B cell (primary cell): ENCODE data around the gene RHEBL1. TPM values are rescaled to one million over a fixed set of nuclear protein-coding genes. Genes with fewer than 3 reads are reported as not detected.

Experiments used
- ATAC-seq: fragments of 200-7000 bp; cut with Tn5 transposase; one replicate; pipeline ENCODE4 v1.10.0; 2021; ENCODE audit warnings: low read depth, mild to moderate bottlenecking, moderate number of reproducible peaks, moderate library complexity
- CTCF ChIA-PET: fragments of 350-600 bp; sonication (Branson Sonifier 250); formaldehyde crosslinking; loops from one replicate; lab custom pipeline; 2021; ENCODE audit warnings: antibody characterized with exemption, inconsistent platforms; lab: Charles Lee
- POLR2A ChIA-PET: fragments of 350-600 bp; sonication (Branson Sonifier 250); formaldehyde crosslinking; loops from one replicate; lab custom pipeline; 2021; ENCODE audit warnings: antibody characterized with exemption; lab: Charles Lee
- DNase-seq: peaks from one replicate; pipeline ENCODE4 v3.0.0; 2013
- H2AFZ ChIP-seq: 2 replicates; pipeline ENCODE4 v1.6.1; 2012; ENCODE audit warnings: mild to moderate bottlenecking, low read depth, low read length; ENCODE audit not compliant: insufficient read depth, poor library complexity, severe bottlenecking
- H3K27ac ChIP-seq, 2 donors: 1 replicate in 1 of 2; 2 replicates in 1 of 2; pipeline ENCODE4 v1.5.1; 2012 to 2013; ENCODE audit warnings: low read length in 2 of 2, mild to moderate bottlenecking in 2 of 2, moderate library complexity in 1 of 2
- H3K27me3 ChIP-seq, 4 experiments: fragments of 200-600 bp in 1 of 4; sonication (generic) in 1 of 4; replicated peaks in 1 of 4; 1 replicate in 2 of 4; 2 replicates in 2 of 4; pipeline versions ENCODE4 v1.6.1 to v1.7.0; 2013 to 2016; ENCODE audit warnings: low read length in 3 of 4, mild to moderate bottlenecking in 2 of 4, mixed read lengths in 1 of 4, moderate library complexity in 1 of 4; ENCODE audit not compliant: insufficient read depth in 4 of 4, control insufficient read depth in 3 of 4; ENCODE audit errors: control extremely low read depth in 1 of 4
- H3K36me3 ChIP-seq, 2 experiments: replicated peaks in 1 of 2; 1 replicate in 1 of 2; 2 replicates in 1 of 2; pipeline versions ENCODE4 v1.6.1 to v1.7.1; 2013; ENCODE audit warnings: low read length in 1 of 2; ENCODE audit not compliant: insufficient read depth in 2 of 2, control insufficient read depth in 1 of 2; ENCODE audit errors: control extremely low read depth in 1 of 2, extremely low read depth in 1 of 2
- H3K4me1 ChIP-seq, 2 donors: fragments of 200-600 bp in 1 of 2; sonication (generic) in 1 of 2; 1 replicate in 1 of 2; 2 replicates in 1 of 2; pipeline versions ENCODE4 v1.5.1 to v1.6.1; 2013 to 2017; ENCODE audit warnings: low read length in 2 of 2; ENCODE audit not compliant: control insufficient read depth in 2 of 2, insufficient read depth in 2 of 2
- H3K4me2 ChIP-seq: replicated peaks from 2 replicates; pipeline ENCODE3; 2012; ENCODE audit warnings: mild to moderate bottlenecking, low read depth, low read length; ENCODE audit not compliant: poor library complexity, severe bottlenecking
- H3K4me3 ChIP-seq, 5 experiments: fragments of 200-600 bp in 1 of 5; sonication (generic) in 1 of 5; 1 replicate in 3 of 5; 2 replicates in 2 of 5; pipeline versions ENCODE4 v1.5.1 to v1.7.0; 2011 to 2016; ENCODE audit warnings: low read length in 4 of 5, mild to moderate bottlenecking in 4 of 5, low read depth in 2 of 5, control low read depth in 1 of 5, moderate library complexity in 1 of 5; ENCODE audit not compliant: insufficient read depth in 1 of 5; ENCODE audit errors: control extremely low read depth in 1 of 5, extremely low read depth in 1 of 5
- H3K79me2 ChIP-seq: fragments of 200-600 bp; sonication (generic); one replicate; pipeline ENCODE4 v1.6.0; 2016; ENCODE audit warnings: low read length; ENCODE audit not compliant: control insufficient read depth, insufficient read depth
- H3K9ac ChIP-seq: fragments of 200-600 bp; sonication (generic); 2 replicates; pipeline ENCODE4 v1.6.1; 2017; ENCODE audit warnings: mild to moderate bottlenecking, low read length, moderate library complexity
- H3K9me3 ChIP-seq, 3 donors: one replicate each; pipeline versions ENCODE4 v1.6.1 to v1.7.1; 2013; ENCODE audit warnings: low read length in 2 of 3; ENCODE audit not compliant: control insufficient read depth in 2 of 3, insufficient read depth in 1 of 3; ENCODE audit errors: control extremely low read depth in 1 of 3
- H4K20me1 ChIP-seq: 2 replicates; pipeline ENCODE4 v1.6.0; 2012; ENCODE audit warnings: mild to moderate bottlenecking, low read length; ENCODE audit not compliant: insufficient read depth, control insufficient read depth, poor library complexity, severe bottlenecking
- H3K27ac Mint-ChIP-seq: one replicate; pipeline ENCODE4 v1.8.0; 2021; ENCODE audit warnings: mixed read lengths
- H3K27me3 Mint-ChIP-seq: one replicate; pipeline ENCODE4 v1.8.0; 2021; ENCODE audit warnings: mixed read lengths
- H3K4me1 Mint-ChIP-seq: one replicate; pipeline ENCODE4 v1.8.0; 2021; ENCODE audit warnings: mixed read lengths
- H3K4me3 Mint-ChIP-seq: one replicate; pipeline ENCODE4 v1.8.0; 2021; ENCODE audit warnings: mixed read lengths
- H3K9me3 Mint-ChIP-seq: one replicate; pipeline ENCODE4 v1.8.0; 2022; ENCODE audit warnings: mixed read lengths; ENCODE audit not compliant: insufficient read depth
- EZH2 ChIP-seq: IDR thresholded peaks from 2 replicates; pipeline ENCODE4 v1.6.1; 2012; ENCODE audit warnings: borderline replicate concordance, low read depth, mild to moderate bottlenecking, moderate library complexity, low read length; ENCODE audit not compliant: insufficient read depth, poor library complexity, severe bottlenecking
- WGBS: methylation state at CpG from one replicate; pipeline ENCODE4 v1.1.5; 2013; ENCODE audit warnings: missing lambda C conversion rate; ENCODE audit not compliant: insufficient coverage; 5-methylcytosine and 5-hydroxymethylcytosine counted together
- intact Hi-C: fragments of 100-400 bp; cut with micrococcal nuclease; formaldehyde crosslinking; loops from one replicate; pipeline ENCODE4 v1.10.0; 2022
- polyA plus RNA-seq: library from polyadenylated mRNA; depleted of rRNA; stranded (reverse); fragments of >200 nt; gene quantifications from 2 replicates; pipeline ENCODE4 v1.2.3, GENCODE V29; 2012
- total RNA-seq, 2 donors: library from RNA; stranded (reverse); fragments of 120-200 nt in 1 of 2; gene quantifications; 1 replicate in 1 of 2; 2 replicates in 1 of 2; pipeline versions ENCODE4 v1.2.3 to v1.2.4, GENCODE V29; 2013 to 2022
- TF ChIP-seq, protein P1 (sequence below): fragments of 200-600 bp; IDR thresholded peaks from one replicate; pipeline ENCODE4 v1.8.0; 2022; ENCODE audit warnings: antibody characterized with exemption, mild to moderate bottlenecking

RHEBL1 gene
- total and polyA plus RNA-seq, 2 donors (not counting 1 experiment from before 2014, with no cell fraction given) = 3.0 to 6.1 TPM

DNA sequence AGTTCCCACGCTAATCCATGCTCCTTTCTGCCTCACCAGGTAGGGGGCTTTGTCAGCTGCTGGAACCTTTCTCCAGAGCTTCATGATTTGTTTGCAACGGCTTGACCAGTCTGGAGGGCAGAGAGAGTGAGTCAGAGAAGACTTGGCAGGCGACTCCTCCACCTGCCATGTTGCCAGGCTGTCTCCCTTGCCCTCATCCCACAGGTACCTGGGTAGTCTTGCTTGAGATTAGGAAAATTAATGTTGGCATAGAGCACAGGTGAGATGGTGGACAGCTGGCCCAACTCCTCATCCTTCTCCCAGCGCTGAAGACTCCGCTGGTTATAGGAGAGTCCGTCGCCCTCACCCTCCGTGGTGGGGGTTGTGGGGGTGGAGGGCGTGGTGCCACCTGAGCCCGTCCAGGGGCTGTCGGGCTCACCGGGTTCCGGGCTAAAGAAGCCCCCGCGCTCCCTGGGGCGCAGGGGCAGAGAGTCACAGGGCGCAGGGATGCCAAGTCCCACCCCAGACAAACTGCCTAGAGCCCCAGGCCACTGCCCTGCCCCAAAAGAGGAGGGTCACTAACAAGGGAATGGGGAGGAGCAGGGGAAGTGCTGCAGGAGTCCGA, 27.8 kb downstream of the RHEBL1 start:
- H3K27ac ChIP-seq = no peak overlapping the region
- H4K20me1 ChIP-seq = peaks cover 38% of the 10 kb centered on the region
- no peaks in the 10 kb centered on the region for H3K9me3 ChIP-seq
- peaks cover 2% of the 10 kb centered on the region for H3K4me1 Mint-ChIP-seq
- H3K36me3 ChIP-seq = peaks cover 2 to 97% of the 10 kb centered on the region in 2 experiments
- peaks cover 41% of the 10 kb centered on the region for H3K79me2 ChIP-seq
- H3K4me2 ChIP-seq = no peak overlapping the region
- ATAC-seq = no peak
- no peak overlapping the region for H3K9ac ChIP-seq
- H3K4me3 ChIP-seq = no peak overlapping the region
- no peaks in the 10 kb centered on the region for H3K4me1 ChIP-seq
- intact Hi-C loops = no loop called here
- 96% methylated on average over 3 of the region's 18 CpGs for WGBS
- H3K27ac Mint-ChIP-seq = no peak overlapping the region
- no peak overlapping the region for H3K4me3 Mint-ChIP-seq
- DNase-seq = no peak
- no peaks in the 10 kb centered on the region for H3K9me3 Mint-ChIP-seq
- H3K27me3 Mint-ChIP-seq = no peaks in the 10 kb centered on the region
- TF ChIP-seq EZH2 = no peak
- TF ChIP-seq, protein P1, sequence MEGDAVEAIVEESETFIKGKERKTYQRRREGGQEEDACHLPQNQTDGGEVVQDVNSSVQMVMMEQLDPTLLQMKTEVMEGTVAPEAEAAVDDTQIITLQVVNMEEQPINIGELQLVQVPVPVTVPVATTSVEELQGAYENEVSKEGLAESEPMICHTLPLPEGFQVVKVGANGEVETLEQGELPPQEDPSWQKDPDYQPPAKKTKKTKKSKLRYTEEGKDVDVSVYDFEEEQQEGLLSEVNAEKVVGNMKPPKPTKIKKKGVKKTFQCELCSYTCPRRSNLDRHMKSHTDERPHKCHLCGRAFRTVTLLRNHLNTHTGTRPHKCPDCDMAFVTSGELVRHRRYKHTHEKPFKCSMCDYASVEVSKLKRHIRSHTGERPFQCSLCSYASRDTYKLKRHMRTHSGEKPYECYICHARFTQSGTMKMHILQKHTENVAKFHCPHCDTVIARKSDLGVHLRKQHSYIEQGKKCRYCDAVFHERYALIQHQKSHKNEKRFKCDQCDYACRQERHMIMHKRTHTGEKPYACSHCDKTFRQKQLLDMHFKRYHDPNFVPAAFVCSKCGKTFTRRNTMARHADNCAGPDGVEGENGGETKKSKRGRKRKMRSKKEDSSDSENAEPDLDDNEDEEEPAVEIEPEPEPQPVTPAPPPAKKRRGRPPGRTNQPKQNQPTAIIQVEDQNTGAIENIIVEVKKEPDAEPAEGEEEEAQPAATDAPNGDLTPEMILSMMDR = no peak
- no peaks in the 10 kb centered on the region for H3K27me3 ChIP-seq
- H2AFZ ChIP-seq = no peak overlapping the region
- ChIA-PET POLR2A (interaction anchor here (0.6 kb wide), 1 partner anchor 30 kb away, joined by 3 read pairs; no protein-coding TSS in a partner anchor), CTCF (interaction anchor here (0.8 to 1.0 kb wide), 2 partner anchors 21 to 22 kb away, joined by 3 read pairs; no protein-coding TSS in a partner anchor)
